Stimulated activated CD8-positive, alpha-beta memory T cell treated with anti-CD3 and anti-CD28 coated beads, Interleukin-7, amount 100 ng/mL, for 48 hours (primary cell): ENCODE results near the gene TMPRSS11E.
"Not testable (repeated sequence)": the region's sequence is repeated elsewhere in the genome, so short reads cannot be mapped to it uniquely, and the experiment has no call there.

Experiments used
- DNase-seq, 2 donors: peaks; one replicate each; pipeline ENCODE4 v3.0.0-alpha.2; 2020; ENCODE audit warnings: low read depth in 1 of 2; ENCODE audit errors: extremely low read depth in 1 of 2

The TMPRSS11E gene

GRCh38 chr4:68460085-68460484, 12.8 kb downstream of the TMPRSS11E start:
- DNase-seq = no peak

GRCh38 chr4:68461790-68462189, 14.5 kb downstream of the TMPRSS11E start:
- no peak for DNase-seq

GRCh38 chr4:68462691-68463090, 15.4 kb downstream of the TMPRSS11E start:
- DNase-seq = no peak

- DNase-seq = no peak
Observed at GRCh38 chr4:68463796-68464195, 16.5 kb downstream of the TMPRSS11E start.

GRCh38 chr4:68465058-68465457, 17.8 kb downstream of the TMPRSS11E start:
- no peak for DNase-seq

- DNase-seq = no peak
Observed at GRCh38 chr4:68466185-68466584, 18.9 kb downstream of the TMPRSS11E start.

- DNase-seq = no peak
Observed at GRCh38 chr4:68466751-68467150, 19.5 kb downstream of the TMPRSS11E start.

- no peak for DNase-seq
Observed at GRCh38 chr4:68469482-68469881, 22.2 kb downstream of the TMPRSS11E start.

- DNase-seq = no peak
Observed at GRCh38 chr4:68476191-68476590, 28.9 kb downstream of the TMPRSS11E start.

- no peak for DNase-seq
Observed at GRCh38 chr4:68489338-68489737, 42.1 kb downstream of the TMPRSS11E start.

- DNase-seq = no peak
Observed at GRCh38 chr4:68490826-68491457, 43.7 kb downstream of the TMPRSS11E start.

- DNase-seq = no peak
Observed at GRCh38 chr4:68494688-68495087, 47.4 kb downstream of the TMPRSS11E start.

GRCh38 chr4:68498413-68499007, 51.2 kb downstream of the TMPRSS11E start:
- peak in 1 of 2 donors; percentile 48 for DNase-seq

- no peak for DNase-seq
Observed at GRCh38 chr4:68499021-68499420, 51.8 kb downstream of the TMPRSS11E start.

GRCh38 chr4:68503462-68503861, 56.2 kb downstream of the TMPRSS11E start:
- not testable (repeated sequence) for DNase-seq

GRCh38 chr4:68504836-68505235, 57.6 kb downstream of the TMPRSS11E start:
- not testable (repeated sequence) for DNase-seq

- DNase-seq = not testable (repeated sequence)
Observed at GRCh38 chr4:68505452-68505851, 58.2 kb downstream of the TMPRSS11E start.

GRCh38 chr4:68518889-68519288, 71.6 kb downstream of the TMPRSS11E start:
- DNase-seq = no peak

- no peak for DNase-seq
Observed at GRCh38 chr4:68520985-68521384, 73.7 kb downstream of the TMPRSS11E start.

- not testable (repeated sequence) for DNase-seq
Observed at GRCh38 chr4:68522232-68522631, 75.0 kb downstream of the TMPRSS11E start.

GRCh38 chr4:68535974-68536373, 88.7 kb downstream of the TMPRSS11E start:
- DNase-seq = no peak

GRCh38 chr4:68536375-68536774, 89.1 kb downstream of the TMPRSS11E start:
- no peak for DNase-seq

GRCh38 chr4:68542742-68543141, 95.5 kb downstream of the TMPRSS11E start:
- not testable (repeated sequence) for DNase-seq
